Measurements from ENCODE around the gene PARP6. TPM values are rescaled to one million over a fixed set of nuclear protein-coding genes. Genes with fewer than 3 reads are reported as not detected.
"Not testable (repeated sequence)": the region's sequence is repeated elsewhere in the genome, so short reads cannot be mapped to it uniquely, and the experiment has no call there.

PARP6 gene
- total RNA-seq, 1 donor from 2014 or later, result 45.7 TPM

DNA sequence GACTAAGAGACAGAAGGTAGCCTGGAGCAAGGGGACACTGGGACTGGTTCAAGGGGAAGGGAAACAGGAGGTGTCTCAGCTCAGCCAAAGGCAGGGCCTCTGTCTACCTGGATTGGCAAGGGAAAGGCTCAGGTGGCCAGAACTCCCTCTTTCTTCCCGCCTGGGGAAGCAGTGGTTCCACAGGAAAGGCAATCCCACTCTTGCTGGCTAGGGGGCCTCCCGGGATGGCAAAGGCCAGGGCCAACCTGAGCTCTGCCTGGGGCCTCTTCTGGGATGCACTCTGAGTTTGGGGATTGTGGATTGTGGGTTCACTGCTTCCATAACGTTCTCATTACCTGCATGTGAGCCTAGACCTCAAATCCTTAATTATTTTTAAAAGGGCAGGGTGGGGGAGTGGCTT is 13.0 kb upstream of the PARP6 start:
- Histone ChIP-seq H3K27me3 (ENCODE audit: control insufficient read depth, insufficient read depth, low read length) (peaks cover 3% of the 10 kb centered on the region), H3K4me3 (ENCODE audit: low read depth, low read length) (no peak overlapping the region), H3K36me3 (ENCODE audit: control insufficient read depth, insufficient read depth, low read length) (no peaks in the 10 kb centered on the region)
- no peak for TF ChIP-seq CTCF (IDR thresholded peaks at IDR 0.05; ENCODE audit: insufficient read depth, low read length, poor library complexity, severe bottlenecking)
- no peak for DNase-seq (ENCODE audit: low read depth)

DNA sequence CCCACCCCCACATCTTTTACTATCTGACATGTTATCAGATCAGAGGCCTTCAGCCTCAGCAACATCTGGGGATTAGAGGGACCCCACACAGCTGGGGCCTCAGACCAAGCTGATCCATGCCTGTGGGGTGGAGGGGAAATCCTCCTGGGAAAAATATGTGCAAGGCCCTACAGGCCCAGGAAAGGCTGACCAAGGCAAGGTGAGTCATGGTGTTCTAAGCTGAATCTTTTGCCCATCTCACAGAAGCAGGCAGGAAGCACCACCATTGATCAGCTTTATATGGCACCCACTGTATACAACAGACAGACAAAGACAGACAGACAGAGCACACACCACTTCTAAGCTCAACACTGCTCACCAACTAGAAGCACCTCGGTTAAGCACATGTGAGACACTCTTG is 12.4 kb upstream of the PARP6 start:
- no peak for TF ChIP-seq CTCF (IDR thresholded peaks at IDR 0.05; ENCODE audit: insufficient read depth, low read length, poor library complexity, severe bottlenecking)
- H3K36me3 ChIP-seq (ENCODE audit: control insufficient read depth, insufficient read depth, low read length), result no peaks in the 10 kb centered on the region
- peaks cover under 1% of the 10 kb centered on the region for H3K27me3 ChIP-seq (ENCODE audit: control insufficient read depth, insufficient read depth, low read length)
- DNase-seq (ENCODE audit: low read depth), result no peak
- no peak overlapping the region for H3K4me3 ChIP-seq (ENCODE audit: low read depth, low read length)

DNA sequence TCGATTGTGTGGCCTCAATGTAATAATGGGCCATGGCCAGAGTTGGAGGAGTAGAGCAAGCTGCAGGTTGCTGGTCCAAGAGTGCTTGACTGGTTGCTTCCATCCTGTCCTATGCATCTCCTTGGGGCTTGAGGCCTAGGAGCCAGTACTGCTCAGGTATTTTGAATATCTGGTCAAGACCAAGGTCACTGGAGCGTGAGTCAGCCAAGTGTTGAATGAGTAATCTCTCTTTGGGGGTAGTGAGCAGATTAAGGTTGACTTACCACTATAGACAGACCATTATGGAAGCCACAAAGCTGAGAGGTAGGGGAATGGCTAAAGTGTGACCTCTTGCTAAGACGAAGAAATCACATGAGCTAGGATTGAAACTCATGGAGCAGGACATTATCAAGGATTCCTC is 9.4 kb upstream of the PARP6 start:
- no peak overlapping the region for H3K4me3 ChIP-seq (ENCODE audit: low read depth, low read length)
- no peak for TF ChIP-seq CTCF (IDR thresholded peaks at IDR 0.05; ENCODE audit: insufficient read depth, low read length, poor library complexity, severe bottlenecking)
- H3K36me3 ChIP-seq (ENCODE audit: control insufficient read depth, insufficient read depth, low read length), result no peaks in the 10 kb centered on the region
- no peak for DNase-seq (ENCODE audit: low read depth)
- no peaks in the 10 kb centered on the region for H3K27me3 ChIP-seq (ENCODE audit: control insufficient read depth, insufficient read depth, low read length)

DNA sequence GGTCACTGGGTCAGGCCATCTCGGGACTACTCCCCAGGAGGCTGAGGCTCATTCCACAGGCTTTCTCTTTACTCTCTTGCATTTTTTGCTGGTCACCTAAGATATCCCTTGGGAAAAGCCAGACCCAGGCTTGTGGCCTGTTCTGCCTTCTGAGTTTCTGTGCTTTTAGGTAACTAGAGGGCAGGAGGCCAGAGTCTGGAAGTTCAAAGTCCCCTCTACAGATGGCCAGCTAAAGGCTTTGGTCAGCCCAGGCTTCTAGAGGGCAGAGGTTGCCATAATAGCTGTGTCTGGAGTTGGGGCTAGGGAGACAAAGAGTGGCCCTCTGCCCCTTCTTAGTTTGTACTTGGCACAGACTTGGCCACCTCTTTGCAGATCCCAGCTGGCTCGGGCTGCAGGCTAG is 8.4 kb upstream of the PARP6 start:
- H3K27me3 ChIP-seq (ENCODE audit: control insufficient read depth, insufficient read depth, low read length), result no peaks in the 10 kb centered on the region
- no peak overlapping the region for H3K4me3 ChIP-seq (ENCODE audit: low read depth, low read length)
- TF ChIP-seq CTCF (IDR thresholded peaks at IDR 0.05; ENCODE audit: insufficient read depth, low read length, poor library complexity, severe bottlenecking), result no peak
- DNase-seq (ENCODE audit: low read depth), result no peak
- no peaks in the 10 kb centered on the region for H3K36me3 ChIP-seq (ENCODE audit: control insufficient read depth, insufficient read depth, low read length)

- no peaks in the 10 kb centered on the region for H3K27me3 ChIP-seq (ENCODE audit: control insufficient read depth, insufficient read depth, low read length)
- no peaks in the 10 kb centered on the region for H3K36me3 ChIP-seq (ENCODE audit: control insufficient read depth, insufficient read depth, low read length)
- no peak overlapping the region for H3K4me3 ChIP-seq (ENCODE audit: low read depth, low read length)
- DNase-seq (ENCODE audit: low read depth), result no peak
- TF ChIP-seq CTCF (IDR thresholded peaks at IDR 0.05; ENCODE audit: insufficient read depth, low read length, poor library complexity, severe bottlenecking), result no peak
Measured at GRCh38 chr15:72278737-72279136, 6.4 kb upstream of the PARP6 start.

- H3K27me3 ChIP-seq (ENCODE audit: control insufficient read depth, insufficient read depth, low read length), result no peaks in the 10 kb centered on the region
- H3K36me3 ChIP-seq (ENCODE audit: control insufficient read depth, insufficient read depth, low read length), result no peaks in the 10 kb centered on the region
- no peak overlapping the region for H3K4me3 ChIP-seq (ENCODE audit: low read depth, low read length)
- no peak for DNase-seq (ENCODE audit: low read depth)
- no peak for TF ChIP-seq CTCF (IDR thresholded peaks at IDR 0.05; ENCODE audit: insufficient read depth, low read length, poor library complexity, severe bottlenecking)
Measured at GRCh38 chr15:72276326-72276700, 4.0 kb upstream of the PARP6 start.

DNA sequence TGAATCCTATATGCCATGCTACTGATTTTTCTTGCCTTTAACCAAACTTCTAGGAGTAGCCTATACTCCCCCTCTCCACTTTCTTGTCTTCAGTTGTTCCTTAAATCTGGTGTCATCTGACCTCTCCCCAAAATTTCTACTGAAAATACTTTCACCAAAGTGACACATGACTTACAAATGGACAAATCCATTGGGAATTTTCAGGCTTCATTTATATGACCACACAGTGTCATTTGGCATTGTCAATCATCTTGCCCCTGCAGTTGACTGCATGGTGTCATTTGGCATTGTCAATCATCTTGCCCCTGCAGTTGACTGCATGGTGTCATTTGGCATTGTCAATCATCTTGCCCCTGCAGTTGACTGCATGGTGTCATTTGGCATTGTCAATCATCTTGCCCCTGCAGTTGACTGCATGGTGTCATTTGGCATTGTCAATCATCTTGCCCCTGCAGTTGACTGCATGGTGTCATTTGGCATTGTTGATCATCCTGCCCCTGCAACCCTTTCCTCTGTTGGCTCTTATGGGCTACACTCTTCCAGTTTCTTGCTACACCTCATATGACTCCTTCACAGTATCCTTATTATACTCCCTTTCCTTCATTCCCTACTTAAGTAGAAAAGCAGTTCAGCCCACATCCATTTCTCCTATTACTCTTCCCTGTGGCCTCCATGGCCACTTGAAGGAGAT is 3.4 kb upstream of the PARP6 start:
- DNase-seq (ENCODE audit: low read depth); H3K27me3 ChIP-seq (ENCODE audit: control insufficient read depth, insufficient read depth, low read length); H3K4me3 ChIP-seq (ENCODE audit: low read depth, low read length); H3K36me3 ChIP-seq (ENCODE audit: control insufficient read depth, insufficient read depth, low read length): not testable (repeated sequence)

Measured in kidney epithelial cell (primary cell).